Kidney epithelial cell (primary cell): Measurements from ENCODE around the gene SIRT4. TPM values are rescaled to one million over a fixed set of nuclear protein-coding genes. Genes with fewer than 3 reads are reported as not detected.

ENCODE experiments used
- DNase-seq: peaks from one replicate; pipeline ENCODE4 v3.0.0-alpha.2; 2010; ENCODE audit warnings: low read depth
- H3K27me3 ChIP-seq: 2 replicates; pipeline ENCODE4 v1.6.0; 2011; ENCODE audit warnings: low read length; ENCODE audit not compliant: control insufficient read depth, insufficient read depth
- H3K36me3 ChIP-seq: 2 replicates; pipeline ENCODE4 v1.5.1; 2011; ENCODE audit warnings: low read length; ENCODE audit not compliant: control insufficient read depth, insufficient read depth
- H3K4me3 ChIP-seq: 2 replicates; pipeline ENCODE4 v1.5.1; 2011; ENCODE audit warnings: low read depth, mild to moderate bottlenecking, control low read depth, low read length
- CTCF ChIP-seq: IDR thresholded peaks from 2 replicates; pipeline ENCODE4 v1.5.1; 2011; ENCODE audit warnings: mild to moderate bottlenecking, moderate library complexity, low read length, control low read depth, inconsistent platforms; ENCODE audit not compliant: insufficient read depth, poor library complexity, severe bottlenecking
- total RNA-seq: library from RNA; depleted of rRNA; stranded (reverse); fragments of >200 nt; gene quantifications from 2 replicates; pipeline ENCODE4 v1.2.3, GENCODE V29; 2015

Gene SIRT4
- total RNA-seq, 1 donor from 2014 or later = 0.29 TPM

GRCh38 chr12:120356567-120357030 is 54.5 kb downstream of the SIRT4 start:
- DNase-seq = peak; percentile 97
- Histone ChIP-seq H3K4me3 (no peak overlapping the region), H3K27me3 (no peaks in the 10 kb centered on the region), H3K36me3 (no peaks in the 10 kb centered on the region)
- TF ChIP-seq CTCF = peak; percentile 88

- H3K27me3 ChIP-seq = no peaks in the 10 kb centered on the region
- no peaks in the 10 kb centered on the region for H3K36me3 ChIP-seq
- no peak for TF ChIP-seq CTCF
- H3K4me3 ChIP-seq = no peak overlapping the region
- DNase-seq = no peak
Observed at GRCh38 chr12:120357104-120357503, 55.0 kb downstream of the SIRT4 start.

- Histone ChIP-seq H3K27me3 (no peaks in the 10 kb centered on the region), H3K4me3 (no peak overlapping the region), H3K36me3 (no peaks in the 10 kb centered on the region)
- TF ChIP-seq CTCF = peak; percentile 7
- DNase-seq = no peak
Observed at GRCh38 chr12:120358412-120359100, 56.4 kb downstream of the SIRT4 start.

GRCh38 chr12:120359128-120359527 is 57.0 kb downstream of the SIRT4 start:
- H3K27me3 ChIP-seq = no peaks in the 10 kb centered on the region
- no peak for TF ChIP-seq CTCF
- no peak for DNase-seq
- H3K4me3 ChIP-seq = no peak overlapping the region
- no peaks in the 10 kb centered on the region for H3K36me3 ChIP-seq

- Histone ChIP-seq H3K27me3 (no peaks in the 10 kb centered on the region), H3K4me3 (peak overlapping the region; percentile 16), H3K36me3 (no peaks in the 10 kb centered on the region)
- no peak for TF ChIP-seq CTCF
- DNase-seq = peak; percentile 12
Observed at GRCh38 chr12:120361506-120362208, 59.5 kb downstream of the SIRT4 start.

Other genes starting within 250 kb of the SIRT4 start
- gene RAB35, start 185.6 kb upstream of the SIRT4 start, total RNA-seq = 29.3 and 32.8 TPM in 2 replicates
- 78.4 and 84.8 TPM in 2 replicates for gene GCN1, start 107.6 kb upstream of the SIRT4 start, total RNA-seq
- gene RPLP0, start 101.2 kb upstream of the SIRT4 start, total RNA-seq = 4,934 and 7,044 TPM in 2 replicates
- gene PXN, start 36.6 kb upstream of the SIRT4 start, total RNA-seq = 88.1 and 94.3 TPM in 2 replicates
- under 0.01 TPM in 2 replicates for gene RNU4-2, start 10.4 kb upstream of the SIRT4 start, total RNA-seq
- gene RNU4-1, start 9.1 kb upstream of the SIRT4 start, total RNA-seq = under 0.01 TPM in 1 of 2 replicates, not detected in the other
- gene PLA2G1B, start 25.5 kb downstream of the SIRT4 start, total RNA-seq = not detected in 2 replicates
- gene MSI1, start 66.8 kb downstream of the SIRT4 start, total RNA-seq = 3.6 and 8.1 TPM in 2 replicates
- 561 and 615 TPM in 2 replicates for gene COX6A1, start 135.8 kb downstream of the SIRT4 start, total RNA-seq
- gene TRIAP1, start 144.1 kb downstream of the SIRT4 start, total RNA-seq = 43.4 and 57.1 TPM in 2 replicates
- gene GATC, start 144.1 kb downstream of the SIRT4 start, total RNA-seq = 22.5 and 25.7 TPM in 2 replicates
- 76.3 and 94.7 TPM in 2 replicates for gene SRSF9, start 167.4 kb downstream of the SIRT4 start, total RNA-seq
- 380 and 381 TPM in 2 replicates for gene DYNLL1, start 193.8 kb downstream of the SIRT4 start, total RNA-seq
- gene COQ5, start 226.8 kb downstream of the SIRT4 start, total RNA-seq = 29.2 and 30.6 TPM in 2 replicates
- 117 and 124 TPM in 2 replicates for gene RNF10, start 232.0 kb downstream of the SIRT4 start, total RNA-seq